Progenitor cell of endocrine pancreas (in vitro differentiated cells): ENCODE results near the gene GABRD. TPM values are rescaled to one million over a fixed set of nuclear protein-coding genes. Genes with fewer than 3 reads are reported as not detected.

Source experiments
- DNase-seq: peaks from one replicate; pipeline ENCODE4 v3.0.0; 2021; ENCODE audit warnings: low spot score; ENCODE audit not compliant: unreplicated experiment
- H3K27ac Mint-ChIP-seq: 2 replicates; pipeline ENCODE4 v1.8.0; 2021; ENCODE audit warnings: mild to moderate bottlenecking, moderate library complexity, mixed read lengths
- H3K27me3 Mint-ChIP-seq: 2 replicates; pipeline ENCODE4 v1.8.0; 2021; ENCODE audit warnings: mixed read lengths
- H3K36me3 Mint-ChIP-seq: 2 replicates; pipeline ENCODE4 v1.8.0; 2022; ENCODE audit warnings: mixed read lengths; ENCODE audit not compliant: insufficient read depth
- H3K4me1 Mint-ChIP-seq: 2 replicates; pipeline ENCODE4 v1.8.0; 2021; ENCODE audit warnings: low read depth, mixed read lengths
- H3K4me3 Mint-ChIP-seq: 2 replicates; pipeline ENCODE4 v1.8.0; 2021; ENCODE audit warnings: low read depth, mild to moderate bottlenecking, moderate library complexity, mixed read lengths
- H3K9me3 Mint-ChIP-seq: 2 replicates; pipeline ENCODE4 v1.8.0; 2021; ENCODE audit warnings: low read depth, mixed read lengths
- total RNA-seq: library from RNA; stranded (reverse); gene quantifications from 2 replicates; pipeline ENCODE4 v1.2.1, GENCODE V29; 2021
- TF ChIP-seq, protein P1 (sequence below): fragments of 200-600 bp; sonication (generic); IDR thresholded peaks from one replicate; pipeline ENCODE4 v1.5.0; 2021; ENCODE audit warnings: antibody characterized with exemption, mild to moderate bottlenecking; ENCODE audit not compliant: unreplicated experiment

The GABRD gene
- total RNA-seq, 1 donor from 2014 or later: not detected

DNA sequence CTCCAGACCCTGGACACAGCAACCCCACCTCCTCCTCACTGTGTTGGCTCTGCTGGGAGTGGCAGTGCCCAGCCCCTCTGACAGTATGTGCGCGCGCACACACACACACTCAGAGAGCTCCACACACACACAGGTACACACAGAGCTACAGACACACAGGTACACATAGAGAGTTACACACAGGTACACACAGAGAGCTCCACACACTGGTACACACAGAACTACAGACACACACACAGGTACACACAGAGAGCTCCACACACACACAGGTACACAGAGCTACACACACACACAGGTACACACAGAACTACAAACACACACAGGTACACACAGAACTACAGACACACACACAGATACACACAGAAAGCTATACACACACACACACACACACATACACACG lies 24.7 kb downstream of the GABRD start:
- Mint-ChIP-seq H3K9me3 (no peaks in the 10 kb centered on the region), H3K4me1 (peaks cover 1% of the 10 kb centered on the region), H3K4me3 (no peak overlapping the region), H3K27me3 (peaks cover 15% of the 10 kb centered on the region), H3K27ac (no peak overlapping the region), H3K36me3 (no peaks in the 10 kb centered on the region)
- TF ChIP-seq, protein P1, sequence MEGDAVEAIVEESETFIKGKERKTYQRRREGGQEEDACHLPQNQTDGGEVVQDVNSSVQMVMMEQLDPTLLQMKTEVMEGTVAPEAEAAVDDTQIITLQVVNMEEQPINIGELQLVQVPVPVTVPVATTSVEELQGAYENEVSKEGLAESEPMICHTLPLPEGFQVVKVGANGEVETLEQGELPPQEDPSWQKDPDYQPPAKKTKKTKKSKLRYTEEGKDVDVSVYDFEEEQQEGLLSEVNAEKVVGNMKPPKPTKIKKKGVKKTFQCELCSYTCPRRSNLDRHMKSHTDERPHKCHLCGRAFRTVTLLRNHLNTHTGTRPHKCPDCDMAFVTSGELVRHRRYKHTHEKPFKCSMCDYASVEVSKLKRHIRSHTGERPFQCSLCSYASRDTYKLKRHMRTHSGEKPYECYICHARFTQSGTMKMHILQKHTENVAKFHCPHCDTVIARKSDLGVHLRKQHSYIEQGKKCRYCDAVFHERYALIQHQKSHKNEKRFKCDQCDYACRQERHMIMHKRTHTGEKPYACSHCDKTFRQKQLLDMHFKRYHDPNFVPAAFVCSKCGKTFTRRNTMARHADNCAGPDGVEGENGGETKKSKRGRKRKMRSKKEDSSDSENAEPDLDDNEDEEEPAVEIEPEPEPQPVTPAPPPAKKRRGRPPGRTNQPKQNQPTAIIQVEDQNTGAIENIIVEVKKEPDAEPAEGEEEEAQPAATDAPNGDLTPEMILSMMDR: no peak
- no peak for DNase-seq

GRCh38 chr1:2044510-2045319 lies 25.6 kb downstream of the GABRD start:
- Mint-ChIP-seq H3K27me3 (peaks cover 15% of the 10 kb centered on the region), H3K4me1 (peaks cover 7% of the 10 kb centered on the region), H3K27ac (no peak overlapping the region), H3K36me3 (no peaks in the 10 kb centered on the region), H3K9me3 (no peaks in the 10 kb centered on the region), H3K4me3 (no peak overlapping the region)
- TF ChIP-seq, protein P1: peak; percentile 87
- peak; percentile 86 for DNase-seq

DNA sequence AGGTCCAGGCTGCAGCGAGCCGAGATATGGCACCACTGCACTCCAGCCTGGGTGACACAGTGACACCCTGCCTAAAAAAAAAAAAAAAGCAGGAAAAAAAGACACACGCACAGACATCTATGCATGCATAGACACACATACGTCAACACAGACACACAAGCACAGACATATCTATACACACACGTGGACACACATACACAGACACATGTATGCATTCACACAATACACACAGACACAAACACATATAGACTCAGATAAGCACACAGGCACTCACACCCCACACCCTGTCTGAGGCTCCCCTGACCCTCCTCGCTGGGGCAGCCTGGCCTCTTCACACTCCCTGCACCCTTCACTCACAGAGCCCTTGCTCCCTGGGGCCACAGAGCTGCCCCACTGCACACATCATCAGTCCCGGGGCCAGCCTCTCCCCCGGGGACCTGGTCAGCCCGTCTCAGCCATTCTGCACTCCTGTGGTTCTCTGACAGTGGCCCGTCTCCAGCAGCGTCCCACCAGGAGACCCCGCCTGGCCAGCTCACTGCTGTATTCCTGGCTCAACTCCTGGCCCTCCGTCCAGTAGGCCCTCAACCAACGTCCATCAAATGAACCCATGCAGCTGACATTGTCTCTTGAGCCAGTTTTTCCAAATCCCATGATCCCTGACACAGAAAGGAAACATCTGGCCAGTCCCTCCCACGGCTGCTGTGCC lies 26.5 kb downstream of the GABRD start:
- TF ChIP-seq, protein P1: no peak
- DNase-seq: no peak
- H3K4me1 Mint-ChIP-seq: peaks cover 7% of the 10 kb centered on the region
- no peak overlapping the region for H3K27ac Mint-ChIP-seq
- H3K27me3 Mint-ChIP-seq: peaks cover 15% of the 10 kb centered on the region
- H3K36me3 Mint-ChIP-seq: no peaks in the 10 kb centered on the region
- no peak overlapping the region for H3K4me3 Mint-ChIP-seq
- H3K9me3 Mint-ChIP-seq: no peaks in the 10 kb centered on the region

DNA sequence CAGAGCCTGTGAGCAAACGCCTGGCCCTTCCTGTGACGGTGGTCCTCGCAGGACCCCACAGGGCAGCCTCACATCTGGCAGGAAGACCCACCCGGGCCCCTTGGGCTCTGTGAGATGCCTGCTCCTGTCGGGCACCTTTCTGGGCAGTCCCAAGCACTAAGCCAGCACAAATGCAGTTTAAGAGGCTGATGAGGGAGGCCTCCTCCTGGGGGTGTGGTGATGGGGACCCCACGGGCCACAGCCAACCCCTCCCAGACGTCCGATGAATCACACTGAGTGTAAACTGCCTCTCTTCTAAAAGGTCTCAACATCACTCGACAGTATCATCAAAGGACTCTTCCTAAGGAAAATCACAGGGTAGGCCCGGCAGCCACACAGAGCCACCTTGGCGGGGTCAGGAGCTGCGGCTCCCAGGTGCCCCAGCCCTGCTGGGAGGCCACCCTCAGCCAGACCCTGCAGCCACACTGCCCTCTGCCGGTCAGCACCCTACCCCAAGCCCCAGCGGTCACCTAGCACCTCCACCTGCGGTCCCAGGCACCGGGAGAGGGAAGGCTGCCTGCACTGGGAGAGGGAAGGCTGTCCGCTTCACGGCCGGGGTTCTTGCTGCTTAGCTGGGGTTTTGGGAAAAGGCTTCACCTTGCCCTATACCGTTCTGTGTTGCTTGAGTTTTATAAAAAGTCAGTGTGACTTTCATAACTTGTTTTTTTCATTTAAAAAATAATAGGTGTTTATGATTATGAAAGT lies 27.2 kb downstream of the GABRD start:
- TF ChIP-seq, protein P1: peak; percentile 86
- no peaks in the 10 kb centered on the region for H3K9me3 Mint-ChIP-seq
- H3K27me3 Mint-ChIP-seq: peaks cover 13% of the 10 kb centered on the region
- H3K27ac Mint-ChIP-seq: no peak overlapping the region
- H3K36me3 Mint-ChIP-seq: no peaks in the 10 kb centered on the region
- no peak overlapping the region for H3K4me3 Mint-ChIP-seq
- peaks cover 7% of the 10 kb centered on the region for H3K4me1 Mint-ChIP-seq
- DNase-seq: peak; percentile 77
